Fibroblast of skin of left biceps (primary cell): Measurements from ENCODE around the gene CPT1A.

ENCODE experiments used
- DNase-seq, 2 experiments: peaks; one replicate each; pipeline ENCODE4 v3.0.0-alpha.2; 2013; ENCODE audit warnings: low read depth in 2 of 2

CPT1A gene

DNA sequence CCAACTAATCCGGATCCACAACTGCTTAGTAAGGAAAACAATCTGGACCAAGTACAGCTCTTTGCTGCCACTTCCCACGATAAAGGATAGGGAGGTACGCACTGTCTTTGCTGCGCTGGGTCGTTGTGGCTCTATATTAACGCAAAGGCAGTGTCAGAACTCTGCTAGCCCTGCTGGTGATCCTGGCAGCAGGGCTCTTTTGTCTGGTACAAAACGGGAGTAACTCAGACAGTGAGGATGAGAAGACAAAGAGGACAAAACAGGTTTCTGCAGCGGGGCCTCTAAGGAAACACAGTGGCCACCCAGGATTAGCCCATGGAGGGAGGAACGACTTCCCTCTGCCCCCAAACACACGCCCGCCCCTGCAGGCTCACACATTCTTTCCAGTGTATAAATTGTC is 131.3 kb downstream of the CPT1A start:
- no peak for DNase-seq

- DNase-seq, result no peak
Observed at GRCh38 chr11:68709062-68709461, 132.7 kb downstream of the CPT1A start.

DNA sequence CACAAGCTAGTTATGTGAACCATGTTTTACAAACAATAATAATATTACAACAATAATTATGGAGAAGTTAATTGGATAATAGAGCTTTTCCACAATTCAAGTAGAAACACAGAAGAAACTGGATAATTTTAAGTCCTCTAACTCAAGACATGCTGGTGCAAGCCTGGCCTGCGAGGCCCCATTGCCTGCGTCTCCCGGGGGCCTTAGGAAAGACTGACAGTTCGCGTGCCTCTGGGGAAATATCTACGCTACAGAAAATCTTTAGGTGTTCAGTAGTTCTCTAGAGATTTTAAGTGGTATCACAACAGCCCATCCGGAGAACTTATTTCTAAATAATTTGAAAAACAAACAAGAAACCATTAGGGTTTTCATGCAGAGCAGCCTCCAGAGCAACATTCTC is 134.2 kb downstream of the CPT1A start:
- DNase-seq, result no peak

DNA sequence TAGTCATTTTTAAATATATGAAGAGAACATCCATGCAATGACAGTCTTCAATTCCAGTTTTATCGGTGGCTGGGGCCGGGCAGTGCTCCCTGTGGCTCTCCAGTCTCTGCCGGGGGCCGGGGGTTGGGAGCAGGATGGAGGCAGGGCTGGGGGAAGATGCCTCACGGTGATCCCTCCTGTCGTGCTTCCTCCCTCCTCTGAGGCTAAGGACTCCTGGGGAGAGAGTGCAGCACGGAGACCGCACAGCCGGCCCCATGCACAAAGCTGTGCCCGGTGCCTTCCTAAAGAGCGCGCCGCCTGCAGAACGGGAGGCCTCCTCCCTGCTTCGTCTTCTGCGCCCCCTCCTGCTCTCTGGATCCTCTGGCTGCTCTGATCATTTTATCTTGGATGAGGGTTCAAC is 136.8 kb downstream of the CPT1A start:
- no peak for DNase-seq
